Caki2 (cell line): ENCODE results near the gene SPRY1. TPM values are rescaled to one million over a fixed set of nuclear protein-coding genes. Genes with fewer than 3 reads are reported as not detected.

ENCODE experiments used
- DNase-seq: peaks from one replicate; pipeline ENCODE4 v3.0.0-alpha.2; 2015; ENCODE audit warnings: low read depth
- in situ Hi-C: cut with HindIII; loops from 2 replicates; pipeline ENCODE4 v1.10.0; 2016; ENCODE audit warnings: low sequenced_read_pairs, low pct_unique_long_range_greater_than_20kb, mixed read lengths
- total RNA-seq: library from RNA; depleted of rRNA; stranded (reverse); fragments of >200 nt; shearing (Covaris generic); gene quantifications from 2 replicates; pipeline ENCODE4 v1.2.3, GENCODE V29; 2014; ENCODE audit warnings: low replicate concordance

The SPRY1 gene
- total RNA-seq, 1 experiment from 2014 or later = 2.6 TPM

DNA sequence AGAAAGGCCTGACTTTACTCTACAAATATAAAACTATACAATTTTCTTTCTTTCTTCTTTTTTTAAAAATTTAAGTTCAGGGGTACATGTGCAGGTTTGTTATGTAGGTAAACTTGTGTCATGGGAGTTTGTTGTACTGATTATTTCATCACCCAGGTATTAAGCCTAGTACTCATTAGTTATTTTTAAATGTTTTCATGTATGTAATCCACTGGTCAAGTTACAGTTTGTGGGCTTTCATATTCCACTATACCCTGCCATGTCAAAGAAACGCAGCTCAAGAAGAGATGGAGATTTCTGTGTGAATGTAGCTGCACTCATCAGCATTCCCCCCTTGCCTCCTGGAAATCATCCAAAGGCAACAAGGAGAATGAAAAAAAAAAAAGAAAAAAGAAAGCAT is 31.2 kb upstream of the SPRY1 start:
- in situ Hi-C loops = no loop called here
- no peak for DNase-seq

DNA sequence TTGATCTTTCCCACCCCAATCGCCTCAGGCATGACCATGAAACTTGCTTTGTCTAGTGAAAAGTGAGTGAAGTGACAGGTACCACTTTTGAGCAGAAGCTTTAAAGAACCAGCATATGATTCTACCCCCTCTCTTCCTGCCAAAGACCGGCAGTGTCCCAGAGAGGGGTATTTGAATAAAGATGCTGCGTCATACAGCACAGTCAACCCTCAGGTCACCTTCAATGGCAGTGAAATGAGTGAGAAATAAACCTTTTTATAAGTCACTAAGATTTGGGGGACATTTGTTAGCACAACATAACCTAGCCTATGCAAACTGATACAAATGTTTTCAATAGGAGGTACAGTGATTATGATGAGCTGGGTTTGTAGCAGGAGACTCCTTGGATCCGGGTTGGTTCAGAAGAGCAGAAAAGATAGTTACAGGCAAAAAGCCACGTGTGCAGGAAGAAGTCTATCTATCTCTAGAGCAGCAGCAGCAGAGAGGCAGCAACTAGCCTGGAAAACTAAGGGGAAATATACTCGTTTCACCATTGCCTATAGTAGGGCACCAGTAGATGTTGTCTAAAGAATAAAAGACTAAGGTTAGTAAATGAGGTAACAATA is 30.3 kb upstream of the SPRY1 start:
- in situ Hi-C loops = no loop called here
- no peak for DNase-seq

- DNase-seq = no peak
- in situ Hi-C loops = loop anchor here (25.0 kb wide), 1 partner anchor 284 kb away; no protein-coding TSS in a partner anchor
Measured at GRCh38 chr4:123378794-123379193, 17.8 kb upstream of the SPRY1 start.

DNA sequence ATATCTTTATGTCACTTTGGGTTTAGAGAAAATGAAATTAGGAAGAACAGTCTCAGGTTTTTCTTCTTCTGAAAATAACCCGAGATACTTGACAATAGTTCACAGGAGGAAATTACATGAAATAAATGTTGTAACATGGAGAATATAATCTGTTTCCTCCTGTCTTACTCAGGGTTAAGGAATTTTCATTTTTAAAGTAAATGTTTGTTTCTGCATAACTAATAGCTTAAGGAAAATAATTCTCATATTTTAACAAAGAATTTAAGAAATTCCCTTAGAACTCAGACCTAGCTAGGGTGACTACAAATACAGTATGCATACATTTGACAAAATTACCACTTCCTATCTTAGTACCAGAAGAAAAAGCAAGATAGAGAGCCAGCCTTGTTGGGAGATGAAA is 17.2 kb upstream of the SPRY1 start:
- in situ Hi-C loops = loop anchor here (25.0 kb wide), 1 partner anchor 283 kb away; no protein-coding TSS in a partner anchor
- no peak for DNase-seq

DNA sequence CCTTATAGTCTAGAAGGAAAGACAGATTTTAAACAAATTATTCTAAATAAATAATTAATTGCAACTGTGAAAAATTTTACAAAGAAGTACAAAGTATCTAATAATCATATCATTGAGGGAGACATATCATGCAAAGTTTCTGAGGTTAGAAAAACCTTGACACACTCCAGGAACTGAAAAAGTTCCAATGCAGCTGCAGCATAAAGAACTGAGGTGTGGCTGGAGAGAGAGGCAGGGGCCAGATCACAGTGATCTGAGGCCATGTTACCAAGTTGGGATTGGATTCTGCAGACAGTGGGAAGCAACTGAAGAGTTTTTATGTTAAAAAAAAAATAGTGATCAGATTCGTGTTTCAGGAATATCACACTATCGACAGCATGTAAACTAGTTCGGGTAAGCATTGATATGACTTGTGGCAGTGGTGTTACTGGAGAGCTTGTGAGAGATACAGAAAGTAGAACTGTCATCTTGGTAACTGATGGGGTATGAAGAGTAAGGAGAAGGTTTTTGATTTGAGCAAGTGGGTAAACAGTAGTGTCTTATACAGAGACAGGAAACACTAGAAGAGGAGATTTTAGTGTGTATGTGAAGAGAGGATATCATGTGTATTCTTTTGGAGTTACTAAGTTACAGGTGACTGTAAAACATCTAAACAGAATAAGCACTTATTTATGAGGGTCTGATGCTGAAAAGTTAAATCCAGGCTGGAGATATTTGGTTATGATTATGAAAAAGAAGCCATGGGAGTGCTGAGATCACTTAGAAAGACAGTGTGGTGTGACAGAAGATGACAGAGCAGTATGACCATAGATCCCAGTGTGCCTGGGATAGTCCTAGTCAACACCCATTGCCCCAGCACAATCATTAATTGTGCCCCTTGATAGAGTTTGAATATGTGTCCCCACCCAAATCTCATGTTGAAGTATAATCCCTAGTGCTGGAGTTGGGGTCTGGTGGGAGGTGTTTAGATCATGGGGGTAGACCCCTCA is 15.6 kb upstream of the SPRY1 start:
- DNase-seq = no peak
- in situ Hi-C loops = loop anchor here (25.0 kb wide), 1 partner anchor 281 kb away; no protein-coding TSS in a partner anchor

GRCh38 chr4:123381996-123382395 is 14.6 kb upstream of the SPRY1 start:
- in situ Hi-C loops = loop anchor here (25.0 kb wide), 1 partner anchor 280 kb away; no protein-coding TSS in a partner anchor
- no peak for DNase-seq

- in situ Hi-C loops = loop anchor here (25.0 kb wide), 1 partner anchor 279 kb away; no protein-coding TSS in a partner anchor
- no peak for DNase-seq
Measured at GRCh38 chr4:123383566-123383965, 13.0 kb upstream of the SPRY1 start.

GRCh38 chr4:123386609-123387008 is 10.0 kb upstream of the SPRY1 start:
- peak; percentile 26 for DNase-seq
- in situ Hi-C loops = loop anchor here (25.0 kb wide), 1 partner anchor 276 kb away; no protein-coding TSS in a partner anchor

DNA sequence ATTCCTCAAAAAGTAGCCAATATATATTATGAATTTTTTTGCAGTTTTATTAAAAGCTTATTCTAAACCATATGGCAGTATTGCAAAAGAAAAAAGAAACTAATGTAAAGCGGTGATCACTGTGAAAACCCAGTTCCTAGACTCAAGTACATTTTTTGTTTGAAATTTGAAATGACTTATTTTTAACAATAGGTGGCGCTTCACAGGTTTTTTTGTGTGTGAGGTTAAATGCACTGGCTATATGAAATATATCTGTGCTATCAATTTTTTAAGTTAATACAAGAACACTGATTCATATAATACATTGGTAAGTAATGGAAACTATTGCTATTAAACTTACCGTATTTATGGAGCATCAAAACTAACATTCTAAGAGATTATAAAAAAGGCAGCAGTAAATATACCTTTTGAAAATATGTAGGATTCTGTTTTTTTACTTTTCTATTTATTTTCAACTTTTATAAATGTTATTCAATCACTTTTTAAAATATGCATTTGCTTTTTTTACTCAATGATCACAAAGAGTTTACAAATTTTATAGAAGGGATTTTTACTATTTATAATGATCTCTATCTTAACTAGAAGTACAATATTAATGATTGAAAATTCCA is 5.6 kb upstream of the SPRY1 start:
- no peak for DNase-seq
- in situ Hi-C loops = loop anchor here (25.0 kb wide), 1 partner anchor 271 kb away; no protein-coding TSS in a partner anchor

- in situ Hi-C loops = loop anchor here (25.0 kb wide), 1 partner anchor 269 kb away; no protein-coding TSS in a partner anchor
Measured at GRCh38 chr4:123393721-123394120, 2.9 kb upstream of the SPRY1 start.

DNA sequence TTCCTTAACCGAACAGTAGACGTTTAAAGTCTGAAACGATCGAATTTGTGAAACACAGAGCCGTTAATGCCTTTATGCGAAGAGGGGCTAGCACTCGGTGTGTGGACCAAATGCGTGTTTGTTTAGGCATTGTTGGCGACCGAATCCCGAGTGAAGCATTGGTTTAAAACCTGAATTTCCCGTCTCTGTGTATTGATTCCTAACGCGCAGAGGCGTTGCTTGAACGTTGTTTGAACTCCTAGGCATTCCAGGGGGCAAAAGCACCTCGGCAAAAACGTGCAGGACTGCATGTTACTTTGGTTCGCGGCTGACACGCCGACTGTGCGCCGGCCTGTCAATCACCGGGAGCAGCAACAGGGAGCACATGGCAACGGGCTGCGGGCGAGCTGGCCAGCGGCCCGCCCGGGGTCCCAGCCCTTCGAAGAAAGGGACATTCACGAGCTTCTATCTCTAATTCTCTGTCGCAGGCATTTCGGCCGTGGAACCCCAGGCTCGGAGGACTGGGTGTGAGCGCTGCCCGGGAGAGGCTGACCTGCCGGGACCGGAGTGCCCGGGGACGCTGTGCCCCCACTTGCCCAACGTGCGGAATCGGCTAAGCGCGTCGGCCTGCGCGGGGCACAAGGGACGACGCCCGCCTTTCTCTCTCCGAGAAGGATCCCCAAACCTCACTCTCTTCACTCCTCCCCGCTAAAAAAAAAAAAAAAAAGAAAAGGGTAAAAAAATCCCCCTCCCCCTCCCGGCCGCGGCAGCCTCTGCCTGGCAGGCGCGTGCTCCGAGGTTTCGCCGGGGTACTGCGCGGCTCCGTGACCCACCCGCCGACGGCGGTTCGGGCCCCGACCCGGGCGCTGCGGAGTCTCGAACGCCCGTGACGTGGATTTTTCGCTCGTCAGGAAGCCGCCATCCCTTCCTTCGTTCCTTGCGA is 810 bp downstream of the SPRY1 start:
- in situ Hi-C loops = loop anchor here (25.0 kb wide), 1 partner anchor 265 kb away; no protein-coding TSS in a partner anchor
- DNase-seq = peak; percentile 74

More at GRCh38 chr4:123393721-123394120, 2.9 kb upstream of the SPRY1 start:
- DNase-seq = no peak

DNA sequence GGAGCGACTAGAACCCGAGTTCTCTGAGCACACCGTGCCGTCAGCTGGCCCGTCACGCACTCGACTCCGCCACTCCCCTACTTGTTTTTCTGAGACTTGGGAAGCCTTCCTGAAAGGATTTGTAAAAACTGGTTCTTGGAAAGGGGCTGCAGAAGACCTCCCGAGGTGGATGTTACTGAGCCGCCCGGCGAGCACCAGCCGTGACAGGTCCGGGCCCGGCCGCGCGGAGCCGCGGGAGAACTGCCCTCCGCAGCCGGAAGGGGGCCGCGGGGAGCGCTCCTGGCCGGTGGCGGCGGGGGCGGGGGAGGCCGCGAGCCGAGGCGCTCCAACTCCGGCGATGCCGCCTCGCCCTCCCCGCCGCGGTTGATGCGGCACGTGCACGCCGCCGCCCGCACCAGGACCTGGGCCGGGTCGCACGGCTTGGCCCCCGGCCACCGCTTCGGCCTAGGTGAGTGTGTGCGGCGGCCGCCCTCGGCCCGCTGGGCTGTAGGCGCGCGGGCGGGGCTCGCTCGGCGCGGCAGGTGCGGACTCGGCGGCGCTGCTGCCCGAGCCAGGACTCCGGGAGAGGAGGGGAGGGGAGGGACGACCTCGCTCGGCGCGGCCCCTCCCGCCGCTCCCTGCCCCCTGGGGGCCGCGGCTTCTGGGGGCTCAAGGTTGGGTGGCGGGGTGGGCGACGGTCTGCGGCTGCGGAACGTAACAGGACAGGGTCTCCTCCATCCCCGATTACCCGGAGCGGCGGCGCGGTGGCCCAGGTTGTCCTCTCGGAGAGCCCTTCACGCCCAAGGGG is 1.7 kb downstream of the SPRY1 start:
- in situ Hi-C loops = loop anchor here (25.0 kb wide), 1 partner anchor 264 kb away; no protein-coding TSS in a partner anchor
- DNase-seq = peak; percentile 70

- in situ Hi-C loops = loop anchor here (25.0 kb wide), 1 partner anchor 263 kb away; no protein-coding TSS in a partner anchor
- DNase-seq = peak; percentile 77
Measured at GRCh38 chr4:123398853-123399626, 2.4 kb downstream of the SPRY1 start.

DNA sequence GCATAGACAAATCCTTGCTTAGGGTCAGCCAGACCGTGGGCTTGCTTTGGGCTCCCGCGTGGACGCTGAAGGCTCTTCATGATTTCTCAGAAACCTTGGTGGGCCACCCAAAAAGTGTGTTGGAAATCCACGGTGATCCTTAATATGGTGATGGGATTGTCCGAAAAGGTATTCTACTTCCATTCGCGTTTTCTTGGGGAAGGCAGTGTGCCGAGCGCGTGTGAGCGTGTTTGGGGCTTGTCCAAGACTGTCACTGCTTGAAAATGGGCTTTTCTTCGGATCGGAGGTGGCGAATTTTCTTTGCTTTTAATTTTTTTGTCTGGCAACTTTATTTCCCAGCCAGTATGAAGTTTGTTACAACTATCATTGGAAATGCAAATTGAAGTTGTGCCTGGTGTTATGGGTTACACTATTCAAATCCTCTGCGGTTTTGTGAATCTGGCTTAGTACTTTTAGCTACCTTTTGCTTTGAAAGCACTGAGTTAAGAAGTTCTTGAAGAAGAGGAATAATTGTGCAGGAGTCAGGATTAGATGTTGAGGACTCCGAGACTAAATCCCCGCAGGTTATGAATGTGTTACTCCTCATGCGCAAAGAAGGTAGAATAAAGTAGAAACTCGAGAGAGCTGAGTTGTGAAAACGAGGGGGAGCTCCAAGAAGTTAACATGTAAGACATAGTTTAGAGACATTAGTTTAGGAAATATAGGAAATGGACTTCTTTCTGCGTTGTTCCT is 3.2 kb downstream of the SPRY1 start:
- DNase-seq = no peak
- in situ Hi-C loops = loop anchor here (25.0 kb wide), 1 partner anchor 263 kb away; no protein-coding TSS in a partner anchor
